ENCODE measurements around the gene CYB5RL.

The CYB5RL gene

DNA sequence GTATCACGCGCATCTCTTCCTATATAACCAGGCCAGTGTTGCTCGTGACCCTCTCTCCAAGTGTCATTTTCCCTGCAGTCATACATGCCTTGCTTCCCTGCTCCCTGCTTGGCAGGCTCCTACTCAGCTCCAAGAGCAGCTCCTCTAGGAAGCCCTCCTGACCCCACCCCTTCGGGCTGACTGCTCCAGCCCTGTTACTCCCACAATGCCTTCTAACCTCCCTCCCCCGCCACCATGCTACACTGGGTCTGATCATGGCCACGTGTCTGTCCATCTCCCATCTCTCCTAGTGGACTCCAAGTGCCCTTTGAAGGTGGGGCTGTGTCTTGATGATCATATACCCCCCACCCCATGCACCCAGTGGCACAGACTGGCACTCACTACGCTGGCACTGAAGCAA lies 44.8 kb upstream of the CYB5RL start:
- H3K4me1 ChIP-seq, result no peaks in the 10 kb centered on the region
- no peaks in the 10 kb centered on the region for H3K27me3 ChIP-seq
- DNase-seq, result no peak
- H3K9me3 ChIP-seq, result no peaks in the 10 kb centered on the region
- no peak overlapping the region for H3K4me3 ChIP-seq (ENCODE audit: low read depth, low read length)
- H3K36me3 ChIP-seq, result no peaks in the 10 kb centered on the region; the same call in 1 of the 2 replicates
- TF ChIP-seq, protein P1, sequence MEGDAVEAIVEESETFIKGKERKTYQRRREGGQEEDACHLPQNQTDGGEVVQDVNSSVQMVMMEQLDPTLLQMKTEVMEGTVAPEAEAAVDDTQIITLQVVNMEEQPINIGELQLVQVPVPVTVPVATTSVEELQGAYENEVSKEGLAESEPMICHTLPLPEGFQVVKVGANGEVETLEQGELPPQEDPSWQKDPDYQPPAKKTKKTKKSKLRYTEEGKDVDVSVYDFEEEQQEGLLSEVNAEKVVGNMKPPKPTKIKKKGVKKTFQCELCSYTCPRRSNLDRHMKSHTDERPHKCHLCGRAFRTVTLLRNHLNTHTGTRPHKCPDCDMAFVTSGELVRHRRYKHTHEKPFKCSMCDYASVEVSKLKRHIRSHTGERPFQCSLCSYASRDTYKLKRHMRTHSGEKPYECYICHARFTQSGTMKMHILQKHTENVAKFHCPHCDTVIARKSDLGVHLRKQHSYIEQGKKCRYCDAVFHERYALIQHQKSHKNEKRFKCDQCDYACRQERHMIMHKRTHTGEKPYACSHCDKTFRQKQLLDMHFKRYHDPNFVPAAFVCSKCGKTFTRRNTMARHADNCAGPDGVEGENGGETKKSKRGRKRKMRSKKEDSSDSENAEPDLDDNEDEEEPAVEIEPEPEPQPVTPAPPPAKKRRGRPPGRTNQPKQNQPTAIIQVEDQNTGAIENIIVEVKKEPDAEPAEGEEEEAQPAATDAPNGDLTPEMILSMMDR (IDR thresholded peaks at IDR 0.05; ENCODE audit: low read depth, low read length), result no peak

DNA sequence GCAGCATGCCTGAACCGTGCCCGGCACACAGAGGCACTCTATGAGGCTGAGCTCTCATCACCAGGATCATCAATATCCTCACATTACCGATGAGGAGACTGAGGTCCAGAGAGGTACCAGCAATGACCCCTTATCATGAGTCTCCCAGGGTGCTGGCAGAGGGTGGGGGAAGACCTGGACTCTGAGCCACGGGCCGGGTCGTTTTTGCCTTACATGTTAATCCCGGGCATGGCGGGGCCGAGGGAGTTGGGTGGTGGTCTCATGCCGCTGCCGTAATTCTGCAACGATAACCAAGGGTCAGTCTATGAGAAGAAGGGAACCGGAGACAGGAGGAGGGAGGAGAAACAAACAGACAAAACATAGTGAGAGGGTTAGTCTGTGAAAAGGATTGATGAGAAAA lies 43.2 kb upstream of the CYB5RL start:
- Histone ChIP-seq H3K27me3 (no peaks in the 10 kb centered on the region), H3K9me3 (no peaks in the 10 kb centered on the region), H3K4me1 (no peaks in the 10 kb centered on the region), H3K36me3 (peaks cover 4% of the 10 kb centered on the region), H3K4me3 (ENCODE audit: low read depth, low read length) (no peak overlapping the region)
- DNase-seq, result no peak
- TF ChIP-seq, protein P1 (IDR thresholded peaks at IDR 0.05; ENCODE audit: low read depth, low read length), result no peak

DNA sequence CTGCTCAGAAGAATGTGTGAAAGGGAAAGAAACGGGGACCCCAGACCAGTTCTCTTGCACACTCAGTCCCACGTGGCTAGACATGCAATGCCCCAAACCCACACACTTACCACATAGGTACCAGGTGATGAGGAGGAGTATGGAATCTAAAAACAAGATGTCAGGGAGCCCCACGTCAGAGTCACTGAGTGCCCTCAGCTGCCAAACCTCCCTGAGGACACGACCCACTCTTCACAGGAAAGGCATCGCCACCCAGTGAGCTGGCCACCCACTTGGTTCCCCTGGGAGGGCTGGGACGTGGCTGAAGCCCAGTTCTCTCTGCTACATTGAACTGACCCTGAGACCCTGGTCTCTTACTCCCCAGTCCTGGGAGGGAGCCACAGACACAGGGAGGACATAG lies 41.5 kb upstream of the CYB5RL start:
- no peak for DNase-seq
- TF ChIP-seq, protein P1 (IDR thresholded peaks at IDR 0.05; ENCODE audit: low read depth, low read length), result no peak
- H3K4me3 ChIP-seq (ENCODE audit: low read depth, low read length), result no peak overlapping the region
- no peaks in the 10 kb centered on the region for H3K27me3 ChIP-seq
- peaks cover 4% of the 10 kb centered on the region for H3K36me3 ChIP-seq
- H3K9me3 ChIP-seq, result no peaks in the 10 kb centered on the region
- no peaks in the 10 kb centered on the region for H3K4me1 ChIP-seq

DNA sequence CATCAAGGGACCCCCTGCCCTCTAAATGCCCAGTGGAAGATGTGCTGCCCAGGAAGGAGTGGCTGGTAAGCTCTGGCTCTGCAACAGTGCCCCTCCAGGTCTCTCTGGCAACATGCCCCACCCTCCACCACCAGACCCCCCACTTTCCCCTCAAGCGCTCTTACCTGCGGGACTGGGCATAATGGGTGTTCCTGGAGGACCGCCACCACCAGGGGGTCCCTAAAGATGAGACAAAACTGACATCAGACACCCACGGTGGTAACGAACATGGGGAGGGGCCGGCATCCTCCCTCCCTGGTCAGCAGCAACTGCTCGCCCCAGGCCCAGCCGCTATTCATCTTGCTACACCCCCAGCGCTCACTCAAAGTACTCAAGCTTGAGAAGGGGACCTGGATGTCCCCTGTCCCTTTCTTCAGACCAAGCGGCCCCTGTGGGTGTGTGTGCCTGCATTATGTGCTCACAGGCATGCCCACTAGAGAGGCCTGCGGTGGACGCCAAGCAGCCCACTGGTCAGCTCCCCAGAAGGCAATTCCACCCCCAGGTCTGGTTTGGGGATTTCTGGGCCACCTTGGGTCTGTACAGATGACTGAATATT lies 41.0 kb upstream of the CYB5RL start:
- DNase-seq, result no peak
- Histone ChIP-seq H3K36me3 (peaks cover 4% of the 10 kb centered on the region), H3K27me3 (no peaks in the 10 kb centered on the region), H3K4me1 (no peaks in the 10 kb centered on the region), H3K9me3 (no peaks in the 10 kb centered on the region), H3K4me3 (ENCODE audit: low read depth, low read length) (no peak overlapping the region)
- TF ChIP-seq, protein P1 (IDR thresholded peaks at IDR 0.05; ENCODE audit: low read depth, low read length), result no peak

DNA sequence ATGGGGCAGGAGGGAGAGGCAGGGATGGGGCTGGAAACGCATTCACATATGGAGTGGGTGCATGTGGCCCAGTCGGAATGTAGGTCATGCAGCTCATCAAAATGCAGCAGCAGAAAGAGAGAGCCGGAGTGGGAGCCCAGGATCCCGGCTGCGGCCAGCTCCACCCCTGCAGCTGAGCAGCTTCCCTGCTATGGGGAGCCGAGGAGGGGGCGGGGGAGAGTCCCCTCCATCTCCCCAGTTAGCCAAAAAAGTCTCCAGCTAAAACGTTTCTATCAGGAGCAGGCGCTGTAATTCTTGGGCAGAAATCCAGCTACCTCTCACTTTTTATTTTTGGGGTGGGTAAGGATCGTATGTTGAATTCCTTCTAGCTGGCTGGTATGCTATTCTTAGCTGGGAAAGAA lies 39.8 kb upstream of the CYB5RL start:
- no peak for DNase-seq
- no peaks in the 10 kb centered on the region for H3K27me3 ChIP-seq
- no peak overlapping the region for H3K4me3 ChIP-seq (ENCODE audit: low read depth, low read length)
- no peaks in the 10 kb centered on the region for H3K9me3 ChIP-seq
- H3K36me3 ChIP-seq, result peaks cover 4% of the 10 kb centered on the region; the same call in 1 of the 2 replicates
- TF ChIP-seq, protein P1 (IDR thresholded peaks at IDR 0.05; ENCODE audit: low read depth, low read length), result no peak
- H3K4me1 ChIP-seq, result no peaks in the 10 kb centered on the region

DNA sequence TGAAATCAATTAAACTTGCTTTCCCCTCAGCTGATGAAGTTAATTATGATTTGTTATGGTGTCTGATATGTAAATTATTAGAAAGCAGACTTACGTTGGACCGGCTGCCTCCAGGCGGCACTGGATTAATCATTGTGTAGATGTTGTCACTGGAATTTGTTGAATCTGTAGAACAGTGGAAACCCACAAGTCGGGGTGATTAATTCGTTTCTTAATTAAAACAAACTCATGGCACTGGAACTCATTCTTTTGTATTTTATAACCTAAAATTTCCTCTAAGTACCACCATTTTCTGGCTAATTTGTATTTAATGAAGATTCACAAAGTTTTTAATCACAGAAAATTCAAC lies 39.2 kb upstream of the CYB5RL start:
- DNase-seq, result no peak
- TF ChIP-seq, protein P1 (IDR thresholded peaks at IDR 0.05; ENCODE audit: low read depth, low read length), result no peak
- Histone ChIP-seq H3K36me3 (peaks cover 4% of the 10 kb centered on the region; the same call in 1 of the 2 replicates), H3K27me3 (no peaks in the 10 kb centered on the region), H3K9me3 (no peaks in the 10 kb centered on the region), H3K4me1 (no peaks in the 10 kb centered on the region), H3K4me3 (ENCODE audit: low read depth, low read length) (no peak overlapping the region)

Data from BE2C (cell line).